Breast epithelium (tissue), 4 donors: ENCODE results near the gene ZNRF4. TPM values are rescaled to one million over a fixed set of nuclear protein-coding genes. Genes with fewer than 3 reads are reported as not detected.

Experiments used
- DNase-seq, 2 donors: peaks; one replicate each; pipeline ENCODE4 v3.0.0-alpha.2; 2019; ENCODE audit warnings: low spot score in 2 of 2
- H3K27ac ChIP-seq, 2 donors: fragments of 200-600 bp; sonication (generic) in 1 of 2; one replicate each; pipeline ENCODE4 v1.5.1; 2016 to 2019; ENCODE audit warnings: mild to moderate bottlenecking in 1 of 2
- H3K27me3 ChIP-seq, 2 donors: fragments of 200-600 bp; sonication (generic) in 1 of 2; one replicate each; pipeline versions ENCODE4 v1.5.1 to v1.6.0; 2017 to 2019; ENCODE audit warnings: control low read depth in 1 of 2, mild to moderate bottlenecking in 1 of 2
- H3K36me3 ChIP-seq: fragments of 200-600 bp; one replicate; pipeline ENCODE4 v1.5.1; 2019
- H3K4me1 ChIP-seq, 2 donors: fragments of 200-600 bp; sonication (generic); one replicate each; pipeline ENCODE4 v1.5.1; 2016 to 2019; ENCODE audit warnings: control low read depth in 1 of 2
- H3K4me3 ChIP-seq, 3 donors: fragments of 200-600 bp; sonication (generic); 1 replicate in 2 of 3; 2 replicates in 1 of 3; pipeline ENCODE4 v1.5.1; 2016 to 2019; ENCODE audit warnings: mild to moderate bottlenecking in 3 of 3, moderate library complexity in 2 of 3
- H3K9me3 ChIP-seq, 2 donors: fragments of 200-600 bp; sonication (generic) in 1 of 2; one replicate each; pipeline ENCODE4 v1.5.1; 2016 to 2019; ENCODE audit warnings: control low read depth in 1 of 2
- CTCF ChIP-seq, 3 donors: fragments of 450-650 bp; IDR thresholded peaks; one replicate each; pipeline ENCODE4 v1.5.1; 2016 to 2017; ENCODE audit warnings: antibody characterized with exemption in 3 of 3, mild to moderate bottlenecking in 3 of 3, moderate library complexity in 3 of 3
- POLR2A ChIP-seq: fragments of 450-650 bp; IDR thresholded peaks from one replicate; pipeline ENCODE4 v1.6.1; 2016; ENCODE audit warnings: antibody characterized with exemption, mild to moderate bottlenecking, moderate library complexity
- POLR2AphosphoS5 ChIP-seq, 3 donors: sonication (generic); formaldehyde crosslinking; IDR thresholded peaks; one replicate each; pipeline ENCODE4 v1.6.1; 2017; ENCODE audit warnings: antibody characterized with exemption in 3 of 3
- intact Hi-C: fragments of 100-400 bp; cut with DNase I; formaldehyde crosslinking; loops from one replicate; pipeline ENCODE4 v1.15.1; 2023; ENCODE audit warnings: low total_unique reads
- total RNA-seq, 3 donors: library from RNA; depleted of rRNA; stranded (reverse); fragments of >200 nt; gene quantifications; one replicate each; pipeline ENCODE4 v1.1.0, GENCODE V29; 2016

Gene ZNRF4
- total RNA-seq, 3 donors from 2014 or later = not detected

GRCh38 chr19:5460748-5461147, 5.5 kb downstream of the ZNRF4 start:
- DNase-seq = no peak
- Histone ChIP-seq H3K36me3 (no peaks in the 10 kb centered on the region), H3K27me3 (peaks cover 0 to 7% of the 10 kb centered on the region in 2 donors), H3K9me3 (no peaks in the 10 kb centered on the region), H3K4me3 (no peak overlapping the region), H3K4me1 (no peaks in the 10 kb centered on the region), H3K27ac (no peak overlapping the region)
- intact Hi-C loops = no loop called here
- TF ChIP-seq POLR2AphosphoS5 (IDR thresholded peaks at IDR 0.05) = no peak
- TF ChIP-seq CTCF (IDR thresholded peaks at IDR 0.05) = no peak
- TF ChIP-seq POLR2A = no peak

GRCh38 chr19:5463959-5464358, 8.7 kb downstream of the ZNRF4 start:
- Histone ChIP-seq H3K4me1 (no peaks in the 10 kb centered on the region), H3K27ac (no peak overlapping the region), H3K4me3 (no peak overlapping the region), H3K36me3 (no peaks in the 10 kb centered on the region), H3K9me3 (no peaks in the 10 kb centered on the region), H3K27me3 (no peaks in the 10 kb centered on the region)
- TF ChIP-seq POLR2A (no peak), CTCF (IDR thresholded peaks at IDR 0.05) (no peak), POLR2AphosphoS5 (IDR thresholded peaks at IDR 0.05) (no peak)
- no peak for DNase-seq
- intact Hi-C loops = no loop called here

- no peak for DNase-seq
- no peaks in the 10 kb centered on the region for H3K4me1 ChIP-seq
- H3K9me3 ChIP-seq = no peaks in the 10 kb centered on the region
- H3K27me3 ChIP-seq = no peaks in the 10 kb centered on the region
- no peak overlapping the region for H3K4me3 ChIP-seq
- intact Hi-C loops = no loop called here
- no peaks in the 10 kb centered on the region for H3K36me3 ChIP-seq
- no peak overlapping the region for H3K27ac ChIP-seq
- TF ChIP-seq POLR2A (no peak), CTCF (IDR thresholded peaks at IDR 0.05) (no peak), POLR2AphosphoS5 (IDR thresholded peaks at IDR 0.05) (no peak)
Observed at GRCh38 chr19:5466072-5466471, 10.9 kb downstream of the ZNRF4 start.

- H3K4me3 ChIP-seq = no peak overlapping the region
- H3K27ac ChIP-seq = no peak overlapping the region
- no peaks in the 10 kb centered on the region for H3K27me3 ChIP-seq
- DNase-seq = no peak
- H3K4me1 ChIP-seq = no peaks in the 10 kb centered on the region
- no peaks in the 10 kb centered on the region for H3K36me3 ChIP-seq
- intact Hi-C loops = no loop called here
- TF ChIP-seq POLR2A = no peak
- no peak for TF ChIP-seq POLR2AphosphoS5 (IDR thresholded peaks at IDR 0.05)
- no peak for TF ChIP-seq CTCF (IDR thresholded peaks at IDR 0.05)
- no peaks in the 10 kb centered on the region for H3K9me3 ChIP-seq
Observed at GRCh38 chr19:5466814-5467291, 11.6 kb downstream of the ZNRF4 start.

- H3K4me1 ChIP-seq = no peaks in the 10 kb centered on the region
- TF ChIP-seq CTCF (IDR thresholded peaks at IDR 0.05) (no peak), POLR2AphosphoS5 (IDR thresholded peaks at IDR 0.05) (no peak), POLR2A (no peak)
- no peak overlapping the region for H3K4me3 ChIP-seq
- no peak for DNase-seq
- H3K9me3 ChIP-seq = no peaks in the 10 kb centered on the region
- H3K27ac ChIP-seq = no peak overlapping the region
- no peaks in the 10 kb centered on the region for H3K36me3 ChIP-seq
- peaks cover 0 to 9% of the 10 kb centered on the region in 2 donors for H3K27me3 ChIP-seq
- intact Hi-C loops = no loop called here
Observed at GRCh38 chr19:5470264-5470671, 15.1 kb downstream of the ZNRF4 start.
